ENCODE results near the gene TASOR2.
A peak's percentile ranks its signal among the peaks of the same experiment; 100 is the strongest.

The TASOR2 gene

DNA sequence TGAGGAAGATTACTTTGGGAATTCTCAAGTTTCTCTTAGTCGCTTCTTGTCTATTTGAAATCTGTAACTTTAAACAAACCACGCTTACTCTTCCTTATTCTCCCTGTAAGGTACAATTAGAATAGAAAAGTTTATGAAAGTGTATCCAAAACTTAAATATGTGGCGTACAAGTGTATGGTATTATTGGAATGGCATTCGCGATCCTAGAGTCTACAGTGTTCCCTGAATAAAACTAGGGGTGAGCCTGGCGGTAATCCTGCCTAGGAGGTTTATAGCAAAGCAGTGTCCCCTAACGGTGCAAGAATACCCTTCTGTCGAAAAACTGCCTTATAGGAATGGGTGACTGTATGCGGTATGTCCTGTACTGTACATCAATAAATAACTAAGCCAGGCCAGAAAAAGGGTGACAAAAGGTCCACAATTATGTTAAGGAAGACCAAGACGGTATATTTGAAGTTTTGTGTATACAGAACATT lies 1.2 kb downstream of the TASOR2 start:
- Histone ChIP-seq H3K4me3 (ENCODE audit: extremely low read depth, insufficient read depth, low read length, poor library complexity, severe bottlenecking) (peak overlapping the region; percentile 85), H3K27ac (ENCODE audit: low read depth, low read length, severe bottlenecking) (peak overlapping the region; percentile 88), H3K36me3 (ENCODE audit: control insufficient read depth, insufficient read depth, low read length) (peaks cover 8% of the 10 kb centered on the region), H3K9me3 (ENCODE audit: control insufficient read depth, low read length) (peaks cover 6% of the 10 kb centered on the region), H3K4me1 (ENCODE audit: control insufficient read depth, insufficient read depth, low read length, poor library complexity, severe bottlenecking) (no peaks in the 10 kb centered on the region)
- 15 to 21% methylated on average over 3 to 5 of the region's 10 CpGs for WGBS, 2 experiments (ENCODE audit: insufficient coverage in 2 of 2)

DNA sequence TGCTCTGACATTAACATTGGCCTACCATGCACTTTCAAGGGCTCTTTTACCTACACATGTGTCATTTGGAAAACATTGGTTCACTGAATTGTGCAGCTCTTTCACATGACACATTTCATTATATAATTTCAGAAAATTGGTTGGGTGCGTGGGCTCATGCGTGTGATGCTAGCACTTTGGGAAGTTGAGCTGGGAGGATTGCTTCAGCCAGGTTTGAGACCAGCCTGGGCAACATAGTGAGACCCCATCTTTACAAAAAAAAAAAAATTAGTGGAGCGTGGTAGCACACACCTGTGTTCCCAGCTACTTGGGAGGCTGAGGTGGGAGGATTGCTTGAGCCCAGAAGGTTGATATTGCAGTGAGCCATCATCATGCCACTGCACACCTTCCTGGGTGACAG lies 3.9 kb downstream of the TASOR2 start:
- no peak overlapping the region for H3K27ac ChIP-seq (ENCODE audit: low read depth, low read length, severe bottlenecking)
- H3K9me3 ChIP-seq (ENCODE audit: control insufficient read depth, low read length), result peaks cover 6% of the 10 kb centered on the region
- H3K4me3 ChIP-seq (ENCODE audit: extremely low read depth, insufficient read depth, low read length, poor library complexity, severe bottlenecking), result no peak overlapping the region
- H3K4me1 ChIP-seq (ENCODE audit: control insufficient read depth, insufficient read depth, low read length, poor library complexity, severe bottlenecking), result peaks cover 14% of the 10 kb centered on the region
- 100% methylated on average over 1 of the region's 3 CpGs; no CpG with 5 or more reads in 1 of the 2 experiments for WGBS, 2 experiments (ENCODE audit: insufficient coverage in 2 of 2)
- H3K36me3 ChIP-seq (ENCODE audit: control insufficient read depth, insufficient read depth, low read length), result peaks cover 8% of the 10 kb centered on the region

DNA sequence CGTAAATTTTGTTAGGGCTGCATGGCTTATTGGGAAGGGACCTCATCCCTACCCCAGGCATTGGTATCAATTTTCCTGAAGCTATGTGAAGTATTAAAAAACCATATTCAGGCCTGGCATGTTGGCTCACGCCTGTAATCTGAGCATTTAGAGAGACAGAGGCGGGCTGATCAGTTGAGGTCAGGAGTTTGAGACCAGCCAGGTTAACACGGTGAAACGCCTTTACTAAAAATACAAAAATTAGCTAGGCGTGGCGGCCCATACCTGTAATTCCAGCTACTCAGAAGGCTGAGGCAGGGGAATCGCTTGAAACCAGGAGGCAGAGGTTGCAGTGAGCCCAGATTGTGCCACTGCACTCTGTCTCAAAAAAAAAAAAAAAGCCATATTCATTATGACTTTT lies 7.1 kb downstream of the TASOR2 start:
- peaks cover 14% of the 10 kb centered on the region for H3K4me1 ChIP-seq (ENCODE audit: control insufficient read depth, insufficient read depth, low read length, poor library complexity, severe bottlenecking)

DNA sequence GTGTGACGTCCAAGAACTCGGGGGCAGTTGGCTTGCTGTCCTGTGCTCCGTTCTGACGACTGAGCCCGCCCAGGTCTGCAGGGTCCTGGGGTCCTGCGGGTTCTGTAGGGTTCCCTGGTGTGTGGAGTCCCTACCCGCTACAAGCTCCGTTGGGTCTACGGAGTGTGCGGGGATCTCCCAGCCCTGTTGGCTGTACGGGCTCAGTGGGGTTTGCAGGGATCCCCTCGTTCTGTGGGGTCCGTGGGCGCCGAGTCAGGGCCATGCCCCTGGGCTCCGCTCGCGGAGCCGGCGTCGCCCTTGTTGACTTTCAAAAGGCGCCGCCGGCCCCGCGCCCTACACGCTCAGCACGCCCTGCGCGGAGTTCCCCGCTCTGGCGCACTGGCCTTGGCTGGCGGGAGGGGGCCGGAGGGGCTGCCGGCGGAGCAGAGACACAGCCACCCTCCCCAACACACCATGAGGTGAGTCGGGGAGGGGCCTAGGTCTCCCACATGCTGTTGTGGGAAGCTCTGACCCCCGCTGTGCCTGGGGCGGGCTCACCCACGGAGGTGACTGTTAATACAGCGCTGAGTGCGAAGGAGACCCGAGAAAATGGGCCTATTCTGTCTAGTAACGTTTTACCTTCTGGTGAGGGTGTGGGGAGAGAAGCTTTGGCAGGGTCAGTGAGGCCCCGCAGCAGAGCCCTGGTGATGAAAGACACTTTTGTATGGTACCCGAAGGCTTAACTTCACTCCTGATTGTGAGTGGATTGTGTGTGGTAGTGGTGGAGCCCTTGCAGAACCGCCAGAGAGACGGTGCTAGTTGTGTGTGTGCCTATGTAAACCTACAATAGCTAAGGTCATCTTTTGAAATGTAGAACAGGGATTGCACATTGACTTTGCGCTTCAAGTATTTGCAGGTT lies 8.1 kb downstream of the TASOR2 start:
- H3K27ac ChIP-seq (ENCODE audit: low read depth, low read length, severe bottlenecking), result peak overlapping the region; percentile 65
- H3K4me3 ChIP-seq (ENCODE audit: extremely low read depth, insufficient read depth, low read length, poor library complexity, severe bottlenecking), result peak overlapping the region; percentile 45
- 2% methylated on average over 27 to 35 of the region's 49 CpGs for WGBS, 2 experiments (ENCODE audit: insufficient coverage in 2 of 2)
- peaks cover 8% of the 10 kb centered on the region for H3K36me3 ChIP-seq (ENCODE audit: control insufficient read depth, insufficient read depth, low read length)
- peaks cover 14% of the 10 kb centered on the region for H3K4me1 ChIP-seq (ENCODE audit: control insufficient read depth, insufficient read depth, low read length, poor library complexity, severe bottlenecking)
- H3K9me3 ChIP-seq (ENCODE audit: control insufficient read depth, low read length), result no peaks in the 10 kb centered on the region

More for the DNA sequence above, 7.1 kb downstream of the TASOR2 start:
- Histone ChIP-seq H3K4me3 (ENCODE audit: extremely low read depth, insufficient read depth, low read length, poor library complexity, severe bottlenecking) (peak overlapping the region; percentile 45), H3K36me3 (ENCODE audit: control insufficient read depth, insufficient read depth, low read length) (peaks cover 8% of the 10 kb centered on the region), H3K27ac (ENCODE audit: low read depth, low read length, severe bottlenecking) (no peak overlapping the region), H3K9me3 (ENCODE audit: control insufficient read depth, low read length) (no peaks in the 10 kb centered on the region)
- WGBS, 2 experiments (ENCODE audit: insufficient coverage in 2 of 2), result 75 to 100% methylated on average over 1 to 7 of the region's 8 CpGs

DNA sequence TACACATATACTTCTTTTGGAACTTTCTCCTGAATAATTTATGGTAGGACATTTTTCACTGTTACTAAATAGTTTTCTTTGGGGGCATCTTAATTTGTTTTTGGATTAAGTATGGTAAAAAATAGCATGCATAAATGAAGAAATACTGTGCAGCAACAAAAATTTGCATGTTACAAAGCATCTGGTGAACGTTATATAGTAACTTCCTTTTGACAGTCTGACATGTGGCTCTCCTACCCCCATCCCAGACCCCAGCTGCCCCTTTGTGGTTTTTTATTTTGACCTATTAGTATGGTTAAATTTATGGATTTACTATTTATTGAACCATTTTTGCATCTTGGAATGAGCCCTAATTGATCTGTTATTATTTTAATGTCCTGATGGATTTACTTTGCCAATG lies 9.9 kb downstream of the TASOR2 start:
- no CpG with 5 or more reads among the region's 1 CpG for WGBS, 2 experiments (ENCODE audit: insufficient coverage in 2 of 2)
- H3K9me3 ChIP-seq (ENCODE audit: control insufficient read depth, low read length), result no peaks in the 10 kb centered on the region
- H3K4me1 ChIP-seq (ENCODE audit: control insufficient read depth, insufficient read depth, low read length, poor library complexity, severe bottlenecking), result peaks cover 14% of the 10 kb centered on the region
- no peak overlapping the region for H3K27ac ChIP-seq (ENCODE audit: low read depth, low read length, severe bottlenecking)
- no peaks in the 10 kb centered on the region for H3K36me3 ChIP-seq (ENCODE audit: control insufficient read depth, insufficient read depth, low read length)
- no peak overlapping the region for H3K4me3 ChIP-seq (ENCODE audit: extremely low read depth, insufficient read depth, low read length, poor library complexity, severe bottlenecking)

DNA sequence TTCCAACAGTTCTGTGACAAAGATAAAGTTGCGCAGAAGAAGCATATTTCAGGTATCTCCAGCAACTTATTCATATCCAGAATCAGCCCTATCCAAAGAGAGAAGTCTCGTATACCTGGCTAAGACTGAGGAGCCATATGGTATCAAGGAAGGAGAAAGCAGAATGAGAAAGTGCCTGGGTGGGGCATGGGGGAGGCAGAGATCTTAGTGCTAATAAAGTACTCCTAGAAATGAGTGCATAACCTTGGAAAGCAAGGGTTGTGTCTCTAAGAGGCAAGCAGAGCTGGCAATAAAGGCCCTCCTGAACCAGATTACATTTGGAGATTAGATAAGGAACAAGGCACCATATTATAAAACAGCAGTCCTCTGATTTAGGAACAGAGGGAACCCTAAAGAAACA lies 12.7 kb downstream of the TASOR2 start:
- no peaks in the 10 kb centered on the region for H3K36me3 ChIP-seq (ENCODE audit: control insufficient read depth, insufficient read depth, low read length)
- peaks cover 9% of the 10 kb centered on the region for H3K4me1 ChIP-seq (ENCODE audit: control insufficient read depth, insufficient read depth, low read length, poor library complexity, severe bottlenecking)
- H3K4me3 ChIP-seq (ENCODE audit: extremely low read depth, insufficient read depth, low read length, poor library complexity, severe bottlenecking), result no peak overlapping the region
- no peaks in the 10 kb centered on the region for H3K9me3 ChIP-seq (ENCODE audit: control insufficient read depth, low read length)
- H3K27ac ChIP-seq (ENCODE audit: low read depth, low read length, severe bottlenecking), result no peak overlapping the region
- WGBS, 2 experiments (ENCODE audit: insufficient coverage in 2 of 2), result no CpG with 5 or more reads among the region's 2 CpGs

DNA sequence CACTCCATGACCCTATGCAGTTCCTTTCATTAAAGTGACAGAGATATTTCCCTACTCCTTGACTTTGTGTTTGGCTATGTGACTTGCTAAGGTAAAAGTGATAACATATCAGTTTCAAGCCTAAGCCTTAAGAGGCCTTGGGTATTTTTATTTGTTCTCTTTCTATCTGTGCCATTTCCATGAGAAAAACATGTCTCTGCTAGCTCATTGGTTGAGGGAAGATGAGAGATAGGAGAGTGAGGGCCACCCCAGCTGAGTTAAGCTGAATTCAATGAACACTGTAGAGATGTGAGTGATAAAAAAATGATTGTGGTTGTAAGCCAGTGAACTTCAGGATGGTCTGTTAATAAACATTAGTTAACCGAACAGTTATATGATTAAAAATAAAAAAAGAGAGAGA lies 13.4 kb downstream of the TASOR2 start:
- WGBS, 2 experiments (ENCODE audit: insufficient coverage in 2 of 2), result no CpG with 5 or more reads among the region's 1 CpG
- Histone ChIP-seq H3K36me3 (ENCODE audit: control insufficient read depth, insufficient read depth, low read length) (no peaks in the 10 kb centered on the region), H3K4me3 (ENCODE audit: extremely low read depth, insufficient read depth, low read length, poor library complexity, severe bottlenecking) (no peak overlapping the region), H3K4me1 (ENCODE audit: control insufficient read depth, insufficient read depth, low read length, poor library complexity, severe bottlenecking) (peaks cover 4% of the 10 kb centered on the region), H3K27ac (ENCODE audit: low read depth, low read length, severe bottlenecking) (no peak overlapping the region), H3K9me3 (ENCODE audit: control insufficient read depth, low read length) (no peaks in the 10 kb centered on the region)

DNA sequence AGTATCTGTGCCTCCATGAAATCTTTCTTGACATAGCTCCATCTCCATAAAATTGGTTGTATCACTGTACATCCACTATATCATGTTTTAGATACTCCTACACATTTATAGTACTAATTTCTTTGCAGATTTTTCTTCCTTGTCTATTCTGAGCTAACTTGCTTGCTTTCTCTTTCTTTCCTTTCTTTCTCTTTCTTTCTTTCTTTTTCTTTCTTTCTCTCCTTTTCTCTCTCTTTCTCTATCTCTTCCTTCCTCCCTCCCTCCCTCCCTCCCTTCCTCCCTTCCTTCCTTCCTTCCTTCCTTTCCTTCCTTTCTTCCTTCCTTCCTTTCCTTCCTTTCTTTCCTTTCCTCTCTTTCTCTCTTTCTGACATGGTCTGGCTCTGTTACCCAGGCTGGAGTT lies 23.7 kb downstream of the TASOR2 start:
- Histone ChIP-seq H3K36me3 (ENCODE audit: control insufficient read depth, insufficient read depth, low read length) (no peaks in the 10 kb centered on the region), H3K27ac (ENCODE audit: low read depth, low read length, severe bottlenecking) (no peak overlapping the region), H3K4me1 (ENCODE audit: control insufficient read depth, insufficient read depth, low read length, poor library complexity, severe bottlenecking) (no peaks in the 10 kb centered on the region), H3K9me3 (ENCODE audit: control insufficient read depth, low read length) (no peaks in the 10 kb centered on the region), H3K4me3 (ENCODE audit: extremely low read depth, insufficient read depth, low read length, poor library complexity, severe bottlenecking) (no peak overlapping the region)

DNA sequence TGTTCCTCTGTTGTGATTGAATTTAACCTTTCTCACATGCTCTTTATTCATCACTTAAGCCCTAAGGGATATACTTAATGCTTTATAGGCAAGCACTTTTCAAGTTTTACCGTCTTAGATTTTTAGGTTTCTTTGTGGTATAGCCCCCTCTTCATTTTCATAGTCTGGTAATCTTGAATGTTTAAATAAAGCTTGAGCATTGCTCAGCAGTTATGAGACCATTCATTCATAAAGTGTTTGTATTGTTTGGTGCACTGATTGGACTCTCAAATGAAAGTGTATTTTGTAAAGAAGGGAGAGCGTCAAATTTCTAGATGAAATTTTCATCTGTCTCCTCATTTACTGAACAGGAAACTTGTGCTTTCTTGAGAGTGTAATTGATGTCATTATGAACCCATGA lies 25.2 kb downstream of the TASOR2 start:
- no peak overlapping the region for H3K4me3 ChIP-seq (ENCODE audit: extremely low read depth, insufficient read depth, low read length, poor library complexity, severe bottlenecking)
- H3K4me1 ChIP-seq (ENCODE audit: control insufficient read depth, insufficient read depth, low read length, poor library complexity, severe bottlenecking), result no peaks in the 10 kb centered on the region
- H3K36me3 ChIP-seq (ENCODE audit: control insufficient read depth, insufficient read depth, low read length), result no peaks in the 10 kb centered on the region
- no CpG with 5 or more reads among the region's 2 CpGs for WGBS, 2 experiments (ENCODE audit: insufficient coverage in 2 of 2)
- H3K27ac ChIP-seq (ENCODE audit: low read depth, low read length, severe bottlenecking), result no peak overlapping the region
- H3K9me3 ChIP-seq (ENCODE audit: control insufficient read depth, low read length), result no peaks in the 10 kb centered on the region

DNA sequence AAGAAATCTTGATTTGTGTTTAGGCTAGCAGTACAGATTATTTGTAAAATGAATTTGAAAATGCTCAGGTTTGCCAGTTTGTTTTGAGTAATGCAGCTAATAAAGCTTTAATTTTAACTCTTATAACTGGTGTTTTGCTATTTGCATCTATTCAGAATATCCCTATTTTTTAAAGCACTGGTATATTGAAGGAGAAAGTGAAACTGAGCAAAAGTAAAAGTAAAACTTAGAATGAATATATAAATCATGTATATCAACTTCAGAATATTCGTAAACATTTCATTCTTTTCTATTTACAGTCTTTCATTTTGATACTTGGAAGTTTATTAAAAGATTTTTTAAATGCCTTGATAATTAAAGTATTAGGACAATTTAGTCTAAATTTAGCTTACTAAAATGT lies 26.2 kb downstream of the TASOR2 start:
- H3K9me3 ChIP-seq (ENCODE audit: control insufficient read depth, low read length), result no peaks in the 10 kb centered on the region
- WGBS, 2 experiments (ENCODE audit: insufficient coverage in 2 of 2), result no CpG with 5 or more reads among the region's 1 CpG
- H3K4me1 ChIP-seq (ENCODE audit: control insufficient read depth, insufficient read depth, low read length, poor library complexity, severe bottlenecking), result no peaks in the 10 kb centered on the region
- H3K36me3 ChIP-seq (ENCODE audit: control insufficient read depth, insufficient read depth, low read length), result no peaks in the 10 kb centered on the region
- no peak overlapping the region for H3K4me3 ChIP-seq (ENCODE audit: extremely low read depth, insufficient read depth, low read length, poor library complexity, severe bottlenecking)
- no peak overlapping the region for H3K27ac ChIP-seq (ENCODE audit: low read depth, low read length, severe bottlenecking)

DNA sequence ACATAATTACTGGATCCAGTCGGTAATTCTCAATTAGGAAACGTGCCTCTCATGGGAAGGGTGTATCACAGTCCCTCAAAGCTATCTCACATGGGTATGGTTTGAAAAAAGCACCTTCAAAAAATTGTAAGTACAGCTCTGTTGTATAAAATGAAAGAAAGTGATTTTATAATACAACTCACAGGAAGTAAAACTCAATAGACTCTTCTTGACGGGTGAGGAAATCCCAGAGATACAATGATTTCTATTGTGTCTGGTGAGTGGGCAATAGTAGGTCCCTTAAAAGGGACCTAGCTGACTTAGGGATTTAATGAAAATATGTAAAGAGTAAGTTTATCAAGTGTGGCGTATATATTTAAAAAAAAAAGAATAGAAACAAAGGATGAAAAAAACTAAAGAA lies 27.0 kb downstream of the TASOR2 start:
- 88 to 100% methylated on average over 1 to 2 of the region's 4 CpGs for WGBS, 2 experiments (ENCODE audit: insufficient coverage in 2 of 2)
- Histone ChIP-seq H3K4me1 (ENCODE audit: control insufficient read depth, insufficient read depth, low read length, poor library complexity, severe bottlenecking) (no peaks in the 10 kb centered on the region), H3K27ac (ENCODE audit: low read depth, low read length, severe bottlenecking) (no peak overlapping the region), H3K4me3 (ENCODE audit: extremely low read depth, insufficient read depth, low read length, poor library complexity, severe bottlenecking) (no peak overlapping the region), H3K9me3 (ENCODE audit: control insufficient read depth, low read length) (no peaks in the 10 kb centered on the region), H3K36me3 (ENCODE audit: control insufficient read depth, insufficient read depth, low read length) (no peaks in the 10 kb centered on the region)

Data from mesodermal cell (in vitro differentiated cells).